GM23338 (cell line): ENCODE results near the gene DPF3. TPM values are rescaled to one million over a fixed set of nuclear protein-coding genes. Genes with fewer than 3 reads are reported as not detected.
A peak's percentile ranks its signal among the peaks of the same experiment; 100 is the strongest.

Experiments
- ATAC-seq: fragments of 200-7000 bp; cut with Tn5 transposase; 3 replicates; pipeline ENCODE4 v1.9.1; 2020
- DNase-seq: peaks from one replicate; pipeline ENCODE4 v3.0.0-alpha.2; 2015; ENCODE audit warnings: low spot score
- H2AFZ ChIP-seq: fragments of 200-600 bp; sonication (generic); 2 replicates; pipeline ENCODE4 v1.8.0; 2016; ENCODE audit warnings: antibody characterized with exemption, mild to moderate bottlenecking, moderate library complexity
- H3F3A ChIP-seq: fragments of 200-600 bp; sonication (generic); replicated peaks from 2 replicates; pipeline ENCODE4 v1.8.0; 2017; ENCODE audit warnings: antibody characterized with exemption, mixed run types, low read depth
- H3K27ac ChIP-seq: fragments of 200-600 bp; sonication (generic); 2 replicates; pipeline ENCODE4 v1.6.1; 2016; ENCODE audit warnings: low read depth
- H3K27me3 ChIP-seq: fragments of 200-600 bp; sonication (generic); 2 replicates; pipeline ENCODE4 v1.8.0; 2016; ENCODE audit warnings: mild to moderate bottlenecking, mixed run types, moderate library complexity; ENCODE audit not compliant: insufficient read depth
- H3K36me3 ChIP-seq: fragments of 200-600 bp; sonication (generic); 2 replicates; pipeline ENCODE4 v1.8.0; 2016; ENCODE audit warnings: mild to moderate bottlenecking; ENCODE audit not compliant: insufficient read depth
- H3K4me1 ChIP-seq: fragments of 200-600 bp; sonication (generic); 2 replicates; pipeline ENCODE4 v1.8.0; 2016; ENCODE audit warnings: mild to moderate bottlenecking, moderate library complexity; ENCODE audit not compliant: insufficient read depth
- H3K4me2 ChIP-seq: fragments of 200-600 bp; sonication (generic); 2 replicates; pipeline ENCODE4 v1.7.1; 2017; ENCODE audit warnings: mixed run types
- H3K4me3 ChIP-seq: fragments of 200-600 bp; sonication (generic); 2 replicates; pipeline ENCODE4 v1.6.1; 2016; ENCODE audit warnings: mixed run types
- H3K79me2 ChIP-seq: fragments of 200-600 bp; sonication (generic); replicated peaks from 2 replicates; pipeline ENCODE4 v1.8.0; 2017; ENCODE audit warnings: mild to moderate bottlenecking; ENCODE audit not compliant: insufficient read depth
- H3K9me2 ChIP-seq: fragments of 200-600 bp; sonication (generic); 2 replicates; pipeline ENCODE4 v1.8.0; 2017; ENCODE audit not compliant: insufficient read depth
- H4K20me1 ChIP-seq: fragments of 200-600 bp; sonication (generic); replicated peaks from 2 replicates; pipeline ENCODE4 v1.8.0; 2017; ENCODE audit warnings: mild to moderate bottlenecking; ENCODE audit not compliant: insufficient read depth
- H3K27ac Mint-ChIP-seq: 2 replicates; pipeline ENCODE4 v1.8.0; 2020; ENCODE audit warnings: inconsistent platforms, mild to moderate bottlenecking, moderate library complexity, mixed read lengths
- H3K27me3 Mint-ChIP-seq: 3 replicates; pipeline ENCODE4 v1.8.0; 2022; ENCODE audit warnings: low read depth, mild to moderate bottlenecking, moderate library complexity, mixed read lengths, inconsistent platforms; ENCODE audit not compliant: insufficient read depth, poor library complexity
- H3K36me3 Mint-ChIP-seq: 3 replicates; pipeline ENCODE4 v1.8.0; 2021; ENCODE audit warnings: low read depth, mild to moderate bottlenecking, inconsistent platforms, moderate library complexity, mixed read lengths
- H3K4me1 Mint-ChIP-seq: 3 replicates; pipeline ENCODE4 v1.8.0; 2020; ENCODE audit warnings: mild to moderate bottlenecking, inconsistent platforms, mixed read lengths
- H3K4me3 Mint-ChIP-seq: 3 replicates; pipeline ENCODE4 v1.8.0; 2021; ENCODE audit warnings: moderate library complexity, mild to moderate bottlenecking, inconsistent platforms, mixed read lengths
- H3K9me3 Mint-ChIP-seq: 3 replicates; pipeline ENCODE4 v1.8.0; 2020; ENCODE audit warnings: moderate library complexity, mild to moderate bottlenecking, inconsistent platforms, mixed read lengths
- CREB1 ChIP-seq: fragments of 250-450 bp; sonication (Bioruptor Pico); IDR thresholded peaks from 2 replicates; pipeline ENCODE4 v1.5.0; 2020; ENCODE audit warnings: low read depth, mild to moderate bottlenecking, moderate library complexity
- EZH2 ChIP-seq: fragments of 200-600 bp; sonication (generic); IDR thresholded peaks from one replicate; pipeline ENCODE4 v1.8.0; 2017; ENCODE audit warnings: antibody characterized with exemption, mild to moderate bottlenecking, low read depth; ENCODE audit not compliant: unreplicated experiment
- EZH2phosphoT487 ChIP-seq: fragments of 200-600 bp; sonication (generic); IDR thresholded peaks from one replicate; pipeline ENCODE4 v1.8.1; 2018; ENCODE audit warnings: antibody characterized with exemption; ENCODE audit not compliant: unreplicated experiment
- JUNB ChIP-seq: IDR thresholded peaks from one replicate; pipeline ENCODE4 v1.6.1; 2016; ENCODE audit warnings: antibody characterized with exemption; ENCODE audit not compliant: unreplicated experiment
- POLR2AphosphoS5 ChIP-seq: IDR thresholded peaks from 2 replicates; pipeline ENCODE4 v1.6.1; 2016; ENCODE audit warnings: antibody characterized with exemption, low read depth
- STAT1 ChIP-seq: IDR thresholded peaks from one replicate; pipeline ENCODE4 v1.6.1; 2016; ENCODE audit warnings: antibody characterized with exemption; ENCODE audit not compliant: unreplicated experiment
- ZNF331 ChIP-seq: fragments of 250-450 bp; sonication (Bioruptor Pico); IDR thresholded peaks from 2 replicates; pipeline ENCODE4 v1.5.0; 2020; ENCODE audit warnings: low read depth, mild to moderate bottlenecking, moderate library complexity
- polyA plus RNA-seq: library from polyadenylated mRNA; unstranded; fragments of >200 nt; fragmentation: Nextera tagmentation; extraction: Ambion mirVana; gene quantifications from 2 replicates; pipeline ENCODE4 v1.2.1, GENCODE V29; 2016
- total RNA-seq: library from RNA; depleted of rRNA; stranded (reverse); fragments of >200 nt; shearing (Covaris generic); gene quantifications from 2 replicates; pipeline ENCODE4 v1.2.3, GENCODE V29; 2014
- TF ChIP-seq, protein P1 (sequence below): fragments of 250-450 bp; sonication (Bioruptor Pico); IDR thresholded peaks from 2 replicates; pipeline ENCODE4 v1.5.0; 2020; ENCODE audit warnings: mild to moderate bottlenecking, moderate library complexity
- TF ChIP-seq, protein P2 (sequence below), 2 experiments: fragments of 200-600 bp in 1 of 2; sonication (generic) in 1 of 2; conservative IDR thresholded peaks; 2 replicates each; pipeline versions ENCODE4 v1.5.1 to v1.6.1; 2016 to 2017; ENCODE audit warnings: antibody characterized with exemption in 2 of 2, low read depth in 2 of 2, mild to moderate bottlenecking in 2 of 2, moderate library complexity in 1 of 2
- TF ChIP-seq, protein P3 (sequence below): IDR thresholded peaks from one replicate; pipeline ENCODE4 v1.6.1; 2018; ENCODE audit warnings: antibody characterized with exemption; ENCODE audit not compliant: unreplicated experiment

DPF3 gene
- total and polyA plus RNA-seq, 2 experiments from 2014 or later: 0.18 to 1.0 TPM

DNA sequence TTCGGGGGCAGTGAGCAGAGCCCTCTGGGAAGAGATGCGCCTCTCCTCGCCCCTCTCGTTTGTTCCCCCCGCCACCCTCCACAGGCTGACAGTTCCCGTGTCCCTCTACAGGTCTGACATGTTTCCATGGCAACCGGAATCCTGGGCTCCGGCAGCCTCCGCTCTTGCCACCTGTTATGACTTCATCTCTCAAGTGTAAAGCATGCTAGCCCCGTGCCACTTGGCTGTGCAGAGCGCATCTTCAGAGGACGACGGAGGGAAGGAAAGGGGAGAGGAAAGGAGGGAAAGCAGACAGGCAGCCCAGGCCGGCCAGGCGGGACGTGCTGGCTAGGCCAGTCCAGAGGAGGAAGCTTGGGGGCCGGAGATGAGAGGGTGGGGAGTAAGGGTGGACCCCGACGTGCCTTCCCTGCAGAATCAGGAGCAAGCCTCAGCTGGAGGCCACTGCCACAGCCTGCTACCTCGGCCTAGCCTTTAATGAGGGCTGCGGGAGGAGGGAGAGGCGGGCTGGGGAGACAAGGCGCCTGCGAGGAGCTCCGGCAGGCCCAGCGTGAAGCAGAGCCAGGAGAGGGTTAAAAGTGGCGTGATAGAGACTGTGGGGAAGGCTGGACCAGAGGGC lies 214.3 kb downstream of the DPF3 start (continued):
- TF ChIP-seq EZH2phosphoT487: no peak
- TF ChIP-seq, protein P1, sequence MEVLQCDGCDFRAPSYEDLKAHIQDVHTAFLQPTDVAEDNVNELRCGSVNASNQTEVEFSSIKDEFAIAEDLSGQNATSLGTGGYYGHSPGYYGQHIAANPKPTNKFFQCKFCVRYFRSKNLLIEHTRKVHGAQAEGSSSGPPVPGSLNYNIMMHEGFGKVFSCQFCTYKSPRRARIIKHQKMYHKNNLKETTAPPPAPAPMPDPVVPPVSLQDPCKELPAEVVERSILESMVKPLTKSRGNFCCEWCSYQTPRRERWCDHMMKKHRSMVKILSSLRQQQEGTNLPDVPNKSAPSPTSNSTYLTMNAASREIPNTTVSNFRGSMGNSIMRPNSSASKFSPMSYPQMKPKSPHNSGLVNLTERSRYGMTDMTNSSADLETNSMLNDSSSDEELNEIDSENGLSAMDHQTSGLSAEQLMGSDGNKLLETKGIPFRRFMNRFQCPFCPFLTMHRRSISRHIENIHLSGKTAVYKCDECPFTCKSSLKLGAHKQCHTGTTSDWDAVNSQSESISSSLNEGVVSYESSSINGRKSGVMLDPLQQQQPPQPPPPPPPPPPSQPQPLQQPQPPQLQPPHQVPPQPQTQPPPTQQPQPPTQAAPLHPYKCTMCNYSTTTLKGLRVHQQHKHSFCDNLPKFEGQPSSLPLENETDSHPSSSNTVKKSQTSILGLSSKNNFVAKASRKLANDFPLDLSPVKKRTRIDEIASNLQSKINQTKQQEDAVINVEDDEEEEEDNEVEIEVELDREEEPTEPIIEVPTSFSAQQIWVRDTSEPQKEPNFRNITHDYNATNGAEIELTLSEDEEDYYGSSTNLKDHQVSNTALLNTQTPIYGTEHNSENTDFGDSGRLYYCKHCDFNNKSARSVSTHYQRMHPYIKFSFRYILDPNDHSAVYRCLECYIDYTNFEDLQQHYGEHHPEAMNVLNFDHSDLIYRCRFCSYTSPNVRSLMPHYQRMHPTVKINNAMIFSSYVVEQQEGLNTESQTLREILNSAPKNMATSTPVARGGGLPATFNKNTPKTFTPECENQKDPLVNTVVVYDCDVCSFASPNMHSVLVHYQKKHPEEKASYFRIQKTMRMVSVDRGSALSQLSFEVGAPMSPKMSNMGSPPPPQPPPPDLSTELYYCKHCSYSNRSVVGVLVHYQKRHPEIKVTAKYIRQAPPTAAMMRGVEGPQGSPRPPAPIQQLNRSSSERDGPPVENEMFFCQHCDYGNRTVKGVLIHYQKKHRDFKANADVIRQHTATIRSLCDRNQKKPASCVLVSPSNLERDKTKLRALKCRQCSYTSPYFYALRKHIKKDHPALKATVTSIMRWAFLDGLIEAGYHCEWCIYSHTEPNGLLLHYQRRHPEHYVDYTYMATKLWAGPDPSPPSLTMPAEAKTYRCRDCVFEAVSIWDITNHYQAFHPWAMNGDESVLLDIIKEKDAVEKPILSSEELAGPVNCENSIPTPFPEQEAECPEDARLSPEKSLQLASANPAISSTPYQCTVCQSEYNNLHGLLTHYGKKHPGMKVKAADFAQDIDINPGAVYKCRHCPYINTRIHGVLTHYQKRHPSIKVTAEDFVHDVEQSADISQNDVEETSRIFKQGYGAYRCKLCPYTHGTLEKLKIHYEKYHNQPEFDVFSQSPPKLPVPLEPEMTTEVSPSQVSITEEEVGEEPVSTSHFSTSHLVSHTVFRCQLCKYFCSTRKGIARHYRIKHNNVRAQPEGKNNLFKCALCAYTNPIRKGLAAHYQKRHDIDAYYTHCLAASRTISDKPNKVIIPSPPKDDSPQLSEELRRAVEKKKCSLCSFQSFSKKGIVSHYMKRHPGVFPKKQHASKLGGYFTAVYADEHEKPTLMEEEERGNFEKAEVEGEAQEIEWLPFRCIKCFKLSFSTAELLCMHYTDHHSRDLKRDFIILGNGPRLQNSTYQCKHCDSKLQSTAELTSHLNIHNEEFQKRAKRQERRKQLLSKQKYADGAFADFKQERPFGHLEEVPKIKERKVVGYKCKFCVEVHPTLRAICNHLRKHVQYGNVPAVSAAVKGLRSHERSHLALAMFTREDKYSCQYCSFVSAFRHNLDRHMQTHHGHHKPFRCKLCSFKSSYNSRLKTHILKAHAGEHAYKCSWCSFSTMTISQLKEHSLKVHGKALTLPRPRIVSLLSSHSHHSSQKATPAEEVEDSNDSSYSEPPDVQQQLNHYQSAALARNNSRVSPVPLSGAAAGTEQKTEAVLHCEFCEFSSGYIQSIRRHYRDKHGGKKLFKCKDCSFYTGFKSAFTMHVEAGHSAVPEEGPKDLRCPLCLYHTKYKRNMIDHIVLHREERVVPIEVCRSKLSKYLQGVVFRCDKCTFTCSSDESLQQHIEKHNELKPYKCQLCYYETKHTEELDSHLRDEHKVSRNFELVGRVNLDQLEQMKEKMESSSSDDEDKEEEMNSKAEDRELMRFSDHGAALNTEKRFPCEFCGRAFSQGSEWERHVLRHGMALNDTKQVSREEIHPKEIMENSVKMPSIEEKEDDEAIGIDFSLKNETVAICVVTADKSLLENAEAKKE (CRISPR knock-in tag): no peak
- no peak for TF ChIP-seq CREB1
- no peak for TF ChIP-seq STAT1
- no peak for TF ChIP-seq JUNB
- TF ChIP-seq EZH2: no peak
- TF ChIP-seq ZNF331 (CRISPR knock-in tag): no peak

DNA sequence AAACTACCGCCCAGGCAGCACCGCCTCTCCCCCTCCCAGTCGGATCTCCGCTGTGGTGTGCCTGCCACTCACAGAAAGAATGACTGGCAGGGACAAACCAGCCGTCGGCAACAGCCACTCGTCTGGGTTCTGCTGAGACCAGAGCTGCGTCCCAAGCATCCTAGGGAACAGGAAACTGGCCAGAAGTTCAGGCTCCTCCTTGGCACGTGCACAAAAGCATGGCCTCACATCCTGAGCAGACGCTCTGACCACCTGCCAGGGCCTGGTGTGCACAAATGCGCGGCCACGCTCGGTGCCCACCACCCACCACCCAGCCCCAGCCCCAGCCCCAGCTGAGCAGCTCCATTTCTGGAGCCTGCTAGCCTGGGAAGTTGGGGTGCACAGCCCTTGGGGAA lies 214.8 kb downstream of the DPF3 start:
- no peaks in the 10 kb centered on the region for H3K36me3 Mint-ChIP-seq
- H3K9me2 ChIP-seq: no peaks in the 10 kb centered on the region
- H3K79me2 ChIP-seq: no peaks in the 10 kb centered on the region
- H3K4me1 Mint-ChIP-seq: peaks cover 14% of the 10 kb centered on the region
- H3K4me2 ChIP-seq: no peak overlapping the region
- no peak overlapping the region for H3K4me3 Mint-ChIP-seq
- H3K9me3 Mint-ChIP-seq: no peaks in the 10 kb centered on the region
- peaks cover 5% of the 10 kb centered on the region for H3K27me3 Mint-ChIP-seq
- H3K4me1 ChIP-seq: no peaks in the 10 kb centered on the region
- no peak overlapping the region for H3K4me3 ChIP-seq
- H3K27ac ChIP-seq: no peak overlapping the region
- TF ChIP-seq STAT1: no peak
- no peak for TF ChIP-seq ZNF331 (CRISPR knock-in tag)
- no peak for TF ChIP-seq JUNB
- no peak for TF ChIP-seq EZH2
- TF ChIP-seq, protein P2, sequence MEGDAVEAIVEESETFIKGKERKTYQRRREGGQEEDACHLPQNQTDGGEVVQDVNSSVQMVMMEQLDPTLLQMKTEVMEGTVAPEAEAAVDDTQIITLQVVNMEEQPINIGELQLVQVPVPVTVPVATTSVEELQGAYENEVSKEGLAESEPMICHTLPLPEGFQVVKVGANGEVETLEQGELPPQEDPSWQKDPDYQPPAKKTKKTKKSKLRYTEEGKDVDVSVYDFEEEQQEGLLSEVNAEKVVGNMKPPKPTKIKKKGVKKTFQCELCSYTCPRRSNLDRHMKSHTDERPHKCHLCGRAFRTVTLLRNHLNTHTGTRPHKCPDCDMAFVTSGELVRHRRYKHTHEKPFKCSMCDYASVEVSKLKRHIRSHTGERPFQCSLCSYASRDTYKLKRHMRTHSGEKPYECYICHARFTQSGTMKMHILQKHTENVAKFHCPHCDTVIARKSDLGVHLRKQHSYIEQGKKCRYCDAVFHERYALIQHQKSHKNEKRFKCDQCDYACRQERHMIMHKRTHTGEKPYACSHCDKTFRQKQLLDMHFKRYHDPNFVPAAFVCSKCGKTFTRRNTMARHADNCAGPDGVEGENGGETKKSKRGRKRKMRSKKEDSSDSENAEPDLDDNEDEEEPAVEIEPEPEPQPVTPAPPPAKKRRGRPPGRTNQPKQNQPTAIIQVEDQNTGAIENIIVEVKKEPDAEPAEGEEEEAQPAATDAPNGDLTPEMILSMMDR (conservative IDR thresholded peaks at IDR 0.05; ENCODE audit: low read depth in 2 of 2): no peak
- no peak for TF ChIP-seq POLR2AphosphoS5
- TF ChIP-seq, protein P3, sequence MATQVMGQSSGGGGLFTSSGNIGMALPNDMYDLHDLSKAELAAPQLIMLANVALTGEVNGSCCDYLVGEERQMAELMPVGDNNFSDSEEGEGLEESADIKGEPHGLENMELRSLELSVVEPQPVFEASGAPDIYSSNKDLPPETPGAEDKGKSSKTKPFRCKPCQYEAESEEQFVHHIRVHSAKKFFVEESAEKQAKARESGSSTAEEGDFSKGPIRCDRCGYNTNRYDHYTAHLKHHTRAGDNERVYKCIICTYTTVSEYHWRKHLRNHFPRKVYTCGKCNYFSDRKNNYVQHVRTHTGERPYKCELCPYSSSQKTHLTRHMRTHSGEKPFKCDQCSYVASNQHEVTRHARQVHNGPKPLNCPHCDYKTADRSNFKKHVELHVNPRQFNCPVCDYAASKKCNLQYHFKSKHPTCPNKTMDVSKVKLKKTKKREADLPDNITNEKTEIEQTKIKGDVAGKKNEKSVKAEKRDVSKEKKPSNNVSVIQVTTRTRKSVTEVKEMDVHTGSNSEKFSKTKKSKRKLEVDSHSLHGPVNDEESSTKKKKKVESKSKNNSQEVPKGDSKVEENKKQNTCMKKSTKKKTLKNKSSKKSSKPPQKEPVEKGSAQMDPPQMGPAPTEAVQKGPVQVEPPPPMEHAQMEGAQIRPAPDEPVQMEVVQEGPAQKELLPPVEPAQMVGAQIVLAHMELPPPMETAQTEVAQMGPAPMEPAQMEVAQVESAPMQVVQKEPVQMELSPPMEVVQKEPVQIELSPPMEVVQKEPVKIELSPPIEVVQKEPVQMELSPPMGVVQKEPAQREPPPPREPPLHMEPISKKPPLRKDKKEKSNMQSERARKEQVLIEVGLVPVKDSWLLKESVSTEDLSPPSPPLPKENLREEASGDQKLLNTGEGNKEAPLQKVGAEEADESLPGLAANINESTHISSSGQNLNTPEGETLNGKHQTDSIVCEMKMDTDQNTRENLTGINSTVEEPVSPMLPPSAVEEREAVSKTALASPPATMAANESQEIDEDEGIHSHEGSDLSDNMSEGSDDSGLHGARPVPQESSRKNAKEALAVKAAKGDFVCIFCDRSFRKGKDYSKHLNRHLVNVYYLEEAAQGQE: no peak
- no peaks in the 10 kb centered on the region; the same call in 1 of the 2 replicates for H3K36me3 ChIP-seq
- no peaks in the 10 kb centered on the region for H4K20me1 ChIP-seq
- DNase-seq: no peak
- no peak overlapping the region for H2AFZ ChIP-seq
- H3F3A ChIP-seq: no peaks in the 10 kb centered on the region
- ATAC-seq: peak; percentile 17
- H3K27ac Mint-ChIP-seq: no peak overlapping the region
- H3K27me3 ChIP-seq: no peaks in the 10 kb centered on the region
